ENCODE results near the gene IGFBP5.

- TF ChIP-seq CTCF (IDR thresholded peaks at IDR 0.05 in 8 of 11, conservative IDR thresholded peaks at IDR 0.05 in 3 of 11) = no peak
- no peak for TF ChIP-seq POLR2AphosphoS5 (IDR thresholded peaks at IDR 0.05)
Measured at GRCh38 chr2:216658757-216659156, 36.6 kb downstream of the IGFBP5 start.

Data from spleen (tissue), 7 donors.